H1 (cell line): ENCODE data around the gene HMCES. TPM values are rescaled to one million over a fixed set of nuclear protein-coding genes. Genes with fewer than 3 reads are reported as not detected.

Experiments used
- RFX5 ChIP-seq: IDR thresholded peaks from 2 replicates; pipeline ENCODE4 v1.6.1; 2011; ENCODE audit warnings: low read depth, low read length, improper control_type of control experiment, borderline replicate concordance
- SP1 ChIP-seq: IDR thresholded peaks from 2 replicates; pipeline ENCODE4 v1.6.1; 2011; ENCODE audit warnings: low read depth, low read length
- polyA plus RNA-seq, 7 experiments: library from polyadenylated mRNA; depleted of rRNA in 3 of 7; stranded (reverse) in 5 of 7; unstranded in 2 of 7; fragments of >200 nt in 5 of 7; fragments of 200-250 nt in 2 of 7; gene quantifications; 1 replicate in 5 of 7; 2 replicates in 1 of 7; 4 replicates in 1 of 7; pipeline versions ENCODE4 v1.2.1 to v1.2.3, GENCODE V29; 2011 to 2013; ENCODE audit warnings: missing spikeins in 2 of 7, mixed read lengths in 2 of 7
- total RNA-seq: library from RNA; stranded (reverse); fragmentation: NEBNext Ultra II Directional; extraction: Animal tissue kit (Norgen Biotek cat#: 25700); gene quantifications from 2 replicates; pipeline ENCODE4 v1.2.1, GENCODE V29; 2021
- TF ChIP-seq, protein P1 (sequence below), 3 experiments: IDR thresholded peaks; 1 replicate in 2 of 3; 2 replicates in 1 of 3; pipeline versions ENCODE4 v1.5.1 to v1.6.1; 2011; ENCODE audit warnings: low read length in 3 of 3, mild to moderate bottlenecking in 3 of 3, inconsistent platforms in 2 of 3, low read depth in 1 of 3, moderate library complexity in 1 of 3; ENCODE audit not compliant: insufficient read depth in 1 of 3; ENCODE audit errors: control extremely low read depth in 1 of 3

HMCES gene
- total and polyA plus RNA-seq, 2 of the 8 experiments (the other 6 are each of a cell fraction or from before 2014, with no cell fraction given) = 27.6 to 49.5 TPM

DNA sequence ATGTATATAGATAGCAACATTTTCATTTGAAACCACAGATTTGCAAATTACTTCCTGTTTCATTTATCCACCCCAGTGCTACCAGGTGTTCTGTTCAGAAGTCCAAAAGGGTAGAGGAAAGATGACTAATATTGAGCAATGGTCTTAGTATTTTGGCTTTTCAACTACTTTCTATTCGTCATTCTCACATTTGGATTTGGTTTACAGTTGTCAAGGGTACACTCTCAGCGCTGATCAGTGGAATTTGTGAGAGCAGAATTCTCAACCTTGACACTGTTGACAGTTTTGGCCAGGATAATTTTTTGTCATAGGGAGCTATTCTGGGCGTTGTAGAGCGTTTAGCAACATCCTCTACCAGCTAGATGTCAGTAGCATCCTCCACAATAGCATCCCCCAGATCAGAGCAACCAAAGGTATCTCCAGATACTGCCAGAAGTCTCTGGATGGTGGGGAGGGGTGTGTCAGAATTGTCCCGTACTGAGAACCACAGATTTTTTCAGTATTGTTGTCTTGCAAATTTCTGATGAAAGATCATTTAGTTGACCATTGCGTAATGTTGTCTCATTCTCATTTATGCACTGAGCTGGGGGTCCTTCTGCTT, 4.2 kb downstream of the HMCES start (continued):
- TF ChIP-seq, protein P1, sequence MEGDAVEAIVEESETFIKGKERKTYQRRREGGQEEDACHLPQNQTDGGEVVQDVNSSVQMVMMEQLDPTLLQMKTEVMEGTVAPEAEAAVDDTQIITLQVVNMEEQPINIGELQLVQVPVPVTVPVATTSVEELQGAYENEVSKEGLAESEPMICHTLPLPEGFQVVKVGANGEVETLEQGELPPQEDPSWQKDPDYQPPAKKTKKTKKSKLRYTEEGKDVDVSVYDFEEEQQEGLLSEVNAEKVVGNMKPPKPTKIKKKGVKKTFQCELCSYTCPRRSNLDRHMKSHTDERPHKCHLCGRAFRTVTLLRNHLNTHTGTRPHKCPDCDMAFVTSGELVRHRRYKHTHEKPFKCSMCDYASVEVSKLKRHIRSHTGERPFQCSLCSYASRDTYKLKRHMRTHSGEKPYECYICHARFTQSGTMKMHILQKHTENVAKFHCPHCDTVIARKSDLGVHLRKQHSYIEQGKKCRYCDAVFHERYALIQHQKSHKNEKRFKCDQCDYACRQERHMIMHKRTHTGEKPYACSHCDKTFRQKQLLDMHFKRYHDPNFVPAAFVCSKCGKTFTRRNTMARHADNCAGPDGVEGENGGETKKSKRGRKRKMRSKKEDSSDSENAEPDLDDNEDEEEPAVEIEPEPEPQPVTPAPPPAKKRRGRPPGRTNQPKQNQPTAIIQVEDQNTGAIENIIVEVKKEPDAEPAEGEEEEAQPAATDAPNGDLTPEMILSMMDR (IDR thresholded peaks at IDR 0.05; ENCODE audit: control extremely low read depth in 1 of 3, insufficient read depth in 1 of 3, low read depth in 1 of 3, low read length in 3 of 3) = no peak
- no peak for TF ChIP-seq SP1
- TF ChIP-seq RFX5 = no peak
